Breast epithelium (tissue), 4 donors: ENCODE data around the gene ARHGEF17. TPM values are rescaled to one million over a fixed set of nuclear protein-coding genes. Genes with fewer than 3 reads are reported as not detected.
A peak's percentile ranks its signal among the peaks of the same experiment; 100 is the strongest.

ENCODE experiments used
- DNase-seq, 2 donors: peaks; one replicate each; pipeline ENCODE4 v3.0.0-alpha.2; 2019; ENCODE audit warnings: low spot score in 2 of 2
- H3K27ac ChIP-seq, 2 donors: fragments of 200-600 bp; sonication (generic) in 1 of 2; one replicate each; pipeline ENCODE4 v1.5.1; 2016 to 2019; ENCODE audit warnings: mild to moderate bottlenecking in 1 of 2
- H3K27me3 ChIP-seq, 2 donors: fragments of 200-600 bp; sonication (generic) in 1 of 2; one replicate each; pipeline versions ENCODE4 v1.5.1 to v1.6.0; 2017 to 2019; ENCODE audit warnings: control low read depth in 1 of 2, mild to moderate bottlenecking in 1 of 2
- H3K36me3 ChIP-seq: fragments of 200-600 bp; one replicate; pipeline ENCODE4 v1.5.1; 2019
- H3K4me1 ChIP-seq, 2 donors: fragments of 200-600 bp; sonication (generic); one replicate each; pipeline ENCODE4 v1.5.1; 2016 to 2019; ENCODE audit warnings: control low read depth in 1 of 2
- H3K4me3 ChIP-seq, 3 donors: fragments of 200-600 bp; sonication (generic); 1 replicate in 2 of 3; 2 replicates in 1 of 3; pipeline ENCODE4 v1.5.1; 2016 to 2019; ENCODE audit warnings: mild to moderate bottlenecking in 3 of 3, moderate library complexity in 2 of 3
- H3K9me3 ChIP-seq, 2 donors: fragments of 200-600 bp; sonication (generic) in 1 of 2; one replicate each; pipeline ENCODE4 v1.5.1; 2016 to 2019; ENCODE audit warnings: control low read depth in 1 of 2
- CTCF ChIP-seq, 3 donors: fragments of 450-650 bp; IDR thresholded peaks; one replicate each; pipeline ENCODE4 v1.5.1; 2016 to 2017; ENCODE audit warnings: antibody characterized with exemption in 3 of 3, mild to moderate bottlenecking in 3 of 3, moderate library complexity in 3 of 3
- POLR2A ChIP-seq: fragments of 450-650 bp; IDR thresholded peaks from one replicate; pipeline ENCODE4 v1.6.1; 2016; ENCODE audit warnings: antibody characterized with exemption, mild to moderate bottlenecking, moderate library complexity
- POLR2AphosphoS5 ChIP-seq, 3 donors: sonication (generic); formaldehyde crosslinking; IDR thresholded peaks; one replicate each; pipeline ENCODE4 v1.6.1; 2017; ENCODE audit warnings: antibody characterized with exemption in 3 of 3
- intact Hi-C: fragments of 100-400 bp; cut with DNase I; formaldehyde crosslinking; loops from one replicate; pipeline ENCODE4 v1.15.1; 2023; ENCODE audit warnings: low total_unique reads
- total RNA-seq, 3 donors: library from RNA; depleted of rRNA; stranded (reverse); fragments of >200 nt; gene quantifications; one replicate each; pipeline ENCODE4 v1.1.0, GENCODE V29; 2016

Gene ARHGEF17
- total RNA-seq, 3 donors from 2014 or later = 28.8 to 54.7 (median 38.2) TPM

DNA sequence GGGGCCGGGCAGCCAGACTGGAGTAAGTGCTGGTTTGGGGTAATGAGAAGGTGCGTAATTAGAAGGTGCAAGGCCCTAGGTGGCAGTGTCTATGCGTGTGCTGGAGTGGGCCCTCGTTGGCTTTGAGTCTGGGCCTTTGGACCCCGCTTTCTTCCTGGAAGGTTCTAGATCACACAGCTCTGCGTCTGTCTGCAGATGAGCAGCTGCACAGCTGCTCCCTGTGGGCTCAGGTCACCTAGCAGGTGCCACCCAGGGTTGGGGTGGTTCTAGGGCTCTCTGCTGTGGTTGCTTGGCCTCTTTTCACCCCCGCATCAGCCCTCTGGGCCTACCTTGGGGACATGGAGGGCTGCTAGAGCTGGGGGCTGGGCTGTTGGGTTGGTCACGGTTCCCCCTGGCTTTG is 78.5 kb downstream of the ARHGEF17 start:
- no peaks in the 10 kb centered on the region for H3K27me3 ChIP-seq
- DNase-seq = no peak
- H3K9me3 ChIP-seq = no peaks in the 10 kb centered on the region
- no peaks in the 10 kb centered on the region for H3K4me1 ChIP-seq
- H3K4me3 ChIP-seq = no peak overlapping the region
- peak overlapping the region in 1 of 2 donors; percentile 32 for H3K27ac ChIP-seq
- H3K36me3 ChIP-seq = no peaks in the 10 kb centered on the region
- intact Hi-C loops = no loop called here
- no peak for TF ChIP-seq POLR2AphosphoS5 (IDR thresholded peaks at IDR 0.05)
- no peak for TF ChIP-seq CTCF (IDR thresholded peaks at IDR 0.05)
- TF ChIP-seq POLR2A = no peak

- Histone ChIP-seq H3K9me3 (no peaks in the 10 kb centered on the region), H3K27ac (no peak overlapping the region), H3K36me3 (no peaks in the 10 kb centered on the region), H3K27me3 (no peaks in the 10 kb centered on the region), H3K4me3 (no peak overlapping the region), H3K4me1 (no peaks in the 10 kb centered on the region)
- no peak for TF ChIP-seq POLR2AphosphoS5 (IDR thresholded peaks at IDR 0.05)
- TF ChIP-seq POLR2A = no peak
- no peak for TF ChIP-seq CTCF (IDR thresholded peaks at IDR 0.05)
- intact Hi-C loops = no loop called here
- DNase-seq = no peak
Measured at GRCh38 chr11:73387594-73388264, 79.7 kb downstream of the ARHGEF17 start.

DNA sequence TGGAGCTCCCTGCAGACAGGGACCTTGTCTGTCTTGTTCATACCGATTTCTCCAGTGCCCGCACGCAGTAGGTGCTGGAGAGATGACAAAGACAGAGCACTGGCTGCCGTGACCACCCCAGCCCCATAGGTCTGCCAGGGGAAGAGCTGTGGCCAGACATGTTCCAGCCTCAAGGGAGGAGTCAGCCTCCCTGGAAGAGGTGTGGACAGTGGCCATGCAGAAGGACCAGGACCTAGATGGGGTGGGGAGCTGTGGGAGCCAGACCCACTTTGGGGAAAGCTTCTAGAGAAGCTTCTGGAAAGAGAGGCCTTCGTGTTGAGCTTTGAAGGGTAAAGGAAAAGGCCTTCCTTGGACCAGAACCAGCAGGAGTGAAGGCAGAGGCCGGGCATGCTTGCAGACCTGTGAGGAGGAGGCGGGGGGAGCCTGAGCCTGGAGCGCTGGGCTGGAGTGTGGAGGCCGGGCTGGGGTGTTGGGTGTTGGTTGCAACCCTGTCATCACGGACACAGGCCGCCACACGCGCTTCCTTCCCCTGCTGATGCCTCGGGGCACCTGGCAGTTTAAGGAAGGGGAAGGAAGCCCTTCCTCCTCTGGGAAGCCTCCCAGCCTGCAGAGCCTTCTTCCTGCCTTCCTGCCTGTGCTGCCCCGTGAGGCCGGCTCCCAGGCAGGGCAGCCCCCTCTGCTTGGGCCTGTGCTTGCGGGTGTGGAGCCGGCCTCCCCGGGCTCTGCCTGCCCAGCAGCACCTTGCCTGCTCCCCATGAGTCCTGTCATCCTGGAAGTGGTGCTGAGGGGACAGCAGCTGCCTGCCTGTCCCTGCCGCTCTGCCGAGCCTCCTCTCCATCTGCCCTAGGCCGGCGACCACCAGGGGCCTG is 80.4 kb downstream of the ARHGEF17 start:
- Histone ChIP-seq H3K4me1 (no peaks in the 10 kb centered on the region), H3K4me3 (no peak overlapping the region), H3K27me3 (no peaks in the 10 kb centered on the region), H3K9me3 (no peaks in the 10 kb centered on the region), H3K36me3 (no peaks in the 10 kb centered on the region), H3K27ac (no peak overlapping the region)
- DNase-seq = no peak
- no peak for TF ChIP-seq POLR2AphosphoS5 (IDR thresholded peaks at IDR 0.05)
- no peak for TF ChIP-seq CTCF (IDR thresholded peaks at IDR 0.05)
- no peak for TF ChIP-seq POLR2A
- intact Hi-C loops = no loop called here

GRCh38 chr11:73389134-73389525 is 81.1 kb downstream of the ARHGEF17 start:
- no peaks in the 10 kb centered on the region for H3K4me1 ChIP-seq

More at GRCh38 chr11:73389134-73389525, 81.1 kb downstream of the ARHGEF17 start:
- no peaks in the 10 kb centered on the region for H3K9me3 ChIP-seq
- intact Hi-C loops = no loop called here
- H3K4me3 ChIP-seq = no peak overlapping the region
- no peak for TF ChIP-seq POLR2AphosphoS5 (IDR thresholded peaks at IDR 0.05)
- TF ChIP-seq POLR2A = no peak
- no peak for TF ChIP-seq CTCF (IDR thresholded peaks at IDR 0.05)
- no peaks in the 10 kb centered on the region for H3K27me3 ChIP-seq
- H3K36me3 ChIP-seq = no peaks in the 10 kb centered on the region
- H3K27ac ChIP-seq = no peak overlapping the region
- DNase-seq = no peak
